A549 (cell line): ENCODE results near the gene FGF4. TPM values are rescaled to one million over a fixed set of nuclear protein-coding genes. Genes with fewer than 3 reads are reported as not detected.

Experiments used
- ATAC-seq, 2 experiments: fragments of 200-7000 bp in 1 of 2; fragments of >200 bp in 1 of 2; cut with Nextera tagmentation in 1 of 2; cut with Tn5 transposase in 1 of 2; 3 replicates each; pipeline versions ENCODE4 v1.8.0 to v1.9.1; 2018 to 2020; ENCODE audit warnings: mild to moderate bottlenecking in 1 of 2, moderate library complexity in 1 of 2
- CTCF ChIA-PET: fragments of 300-600 bp; sonication (Branson Sonifier 250); formaldehyde crosslinking; extraction: SDS; loops from one replicate; lab custom pipeline; 2021; ENCODE audit warnings: antibody characterized with exemption, inconsistent platforms; lab: Yijun Ruan, JAX
- POLR2A ChIA-PET: fragments of 350-600 bp; formaldehyde crosslinking; extraction: SDS; loops from one replicate; lab custom pipeline; 2021; ENCODE audit warnings: antibody characterized with exemption, inconsistent platforms; lab: Yijun Ruan, JAX
- DNase-seq, 2 experiments: peaks; one replicate each; pipeline versions ENCODE4 v3.0.0 to v3.0.0-alpha.2; 2011 to 2016; ENCODE audit warnings: low read depth in 1 of 2, low spot score in 1 of 2
- FAIRE-seq: peaks from 2 replicates; lab custom pipeline; 2011; peaks lifted over from hg19 to GRCh38; lab: Jason Lieb, UNC
- H3K27ac ChIP-seq, 2 experiments: fragments of >200 bp; sonication (Bioruptor Twin); formaldehyde crosslinking; 3 replicates each; pipeline ENCODE4 v1.5.1; 2016 to 2017
- H3K4me1 ChIP-seq: fragments of >200 bp; sonication (Bioruptor Twin); formaldehyde crosslinking; 3 replicates; pipeline ENCODE4 v1.6.1; 2016
- H3K4me2 ChIP-seq: fragments of >200 bp; sonication (Bioruptor Twin); formaldehyde crosslinking; 3 replicates; pipeline ENCODE4 v1.6.1; 2016
- H3K4me3 ChIP-seq: fragments of >200 bp; sonication (Bioruptor Twin); formaldehyde crosslinking; 3 replicates; pipeline ENCODE4 v1.5.1; 2016
- H3K9me3 ChIP-seq: fragments of >200 bp; sonication (Bioruptor Twin); formaldehyde crosslinking; 3 replicates; pipeline ENCODE4 v1.6.1; 2016
- CBX2 ChIP-seq: fragments of 200-600 bp; sonication (generic); IDR thresholded peaks from 2 replicates; pipeline ENCODE4 v1.6.1; 2016; ENCODE audit warnings: low read depth, mild to moderate bottlenecking, borderline replicate concordance
- CEBPB ChIP-seq, 2 experiments: fragments of >200 bp in 1 of 2; sonication (Bioruptor Twin) in 1 of 2; formaldehyde crosslinking in 1 of 2; IDR thresholded peaks; 2 replicates each; pipeline ENCODE4 v1.6.1; 2012 to 2016
- CHD4 ChIP-seq: fragments of 200-600 bp; sonication (generic); IDR thresholded peaks from 2 replicates; pipeline ENCODE4 v1.6.1; 2016; ENCODE audit warnings: antibody characterized with exemption, mild to moderate bottlenecking, borderline replicate concordance
- EHF ChIP-seq: fragments of 250-450 bp; sonication (Bioruptor Pico); IDR thresholded peaks from 2 replicates; pipeline ENCODE4 v1.5.0; 2020; ENCODE audit warnings: mild to moderate bottlenecking
- ELK1 ChIP-seq: fragments of 150-350 bp; IDR thresholded peaks from 2 replicates; pipeline ENCODE4 v1.6.1; 2014; ENCODE audit warnings: low read depth, mild to moderate bottlenecking, low read length
- ESRRA ChIP-seq: fragments of 150-350 bp; IDR thresholded peaks from 2 replicates; pipeline ENCODE4 v1.6.1; 2014; ENCODE audit warnings: mild to moderate bottlenecking, low read length, borderline replicate concordance
- HDAC2 ChIP-seq: fragments of 200-600 bp; sonication (generic); IDR thresholded peaks from 2 replicates; pipeline ENCODE4 v1.6.1; 2016
- JUN ChIP-seq, 2 experiments: fragments of >200 bp; sonication (Bioruptor Twin); formaldehyde crosslinking; IDR thresholded peaks; 2 replicates in 1 of 2; 3 replicates in 1 of 2; pipeline ENCODE4 v1.6.1; 2016 to 2017
- KDM5A ChIP-seq: fragments of 200-600 bp; sonication (generic); IDR thresholded peaks from 2 replicates; pipeline ENCODE4 v1.6.1; 2016; ENCODE audit warnings: antibody characterized with exemption, mild to moderate bottlenecking
- MAX ChIP-seq: IDR thresholded peaks from 2 replicates; pipeline ENCODE4 v1.6.1; 2012
- MYC ChIP-seq: IDR thresholded peaks from 2 replicates; pipeline ENCODE4 v1.6.1; 2012; ENCODE audit warnings: mild to moderate bottlenecking, inconsistent platforms, low read length, improper control_type of control experiment, borderline replicate concordance
- NFE2L2 ChIP-seq: fragments of 150-350 bp; conservative IDR thresholded peaks from 2 replicates; pipeline ENCODE4 v1.6.1; 2014; ENCODE audit warnings: low read length
- PHF8 ChIP-seq: fragments of 200-600 bp; sonication (generic); IDR thresholded peaks from 2 replicates; pipeline ENCODE4 v1.6.1; 2016; ENCODE audit warnings: low read depth, mild to moderate bottlenecking, antibody characterized with exemption, moderate library complexity, borderline replicate concordance
- REST ChIP-seq: fragments of 200-600 bp; sonication (generic); IDR thresholded peaks from 2 replicates; pipeline ENCODE4 v1.6.1; 2016; ENCODE audit warnings: antibody characterized with exemption, mild to moderate bottlenecking, moderate library complexity
- RFX5 ChIP-seq: fragments of 450-650 bp; IDR thresholded peaks from 2 replicates; pipeline ENCODE4 v1.7.1; 2014; ENCODE audit warnings: antibody characterized with exemption, mild to moderate bottlenecking, moderate library complexity
- SMC3 ChIP-seq: fragments of >200 bp; sonication (Bioruptor Twin); formaldehyde crosslinking; IDR thresholded peaks from 3 replicates; pipeline ENCODE4 v1.6.1; 2018; ENCODE audit warnings: inconsistent platforms
- ZSCAN20 ChIP-seq: fragments of 250-450 bp; sonication (Bioruptor Pico); IDR thresholded peaks from 2 replicates; pipeline ENCODE4 v1.8.0; 2022; ENCODE audit warnings: mild to moderate bottlenecking, moderate library complexity
- WGBS: methylation state at CpG from one replicate; pipeline ENCODE4 v1.1.6; 2017; ENCODE audit errors: missing lambda C conversion rate; 5-methylcytosine and 5-hydroxymethylcytosine counted together
- polyA plus RNA-seq, 4 experiments: library from polyadenylated mRNA; depleted of rRNA in 3 of 4; stranded (reverse); fragments of >200 nt; fragmentation: RNase III in 1 of 4; extraction: RNeasy Plus Mini Kit Qiagen cat#74134 plus additional on column Dnase treatment in 1 of 4; gene quantifications; 2 replicates in 3 of 4; 3 replicates in 1 of 4; pipeline ENCODE4 v1.2.3, GENCODE V29; 2011 to 2017

The FGF4 gene
- polyA plus RNA-seq, 2 of the 4 experiments (the other 2 are of a cell fraction) = not detected

- ChIA-PET POLR2A (no interaction called here), CTCF (interaction anchor here (0.8 to 1.3 kb wide), 5 partner anchors 19 to 68 kb away, joined by 3 to 5 read pairs (median 3); no protein-coding TSS in a partner anchor)
- peaks cover 20% of the 10 kb centered on the region; the same call in 2 of the 3 replicates for H3K4me1 ChIP-seq
- TF ChIP-seq HDAC2 (no peak), SMC3 (no peak), ZSCAN20 (no peak), MYC (no peak), CHD4 (no peak), JUN (IDR thresholded peaks at IDR 0.05) (no peak), ESRRA (no peak), ELK1 (no peak), RFX5 (no peak), CEBPB (IDR thresholded peaks at IDR 0.05) (no peak), CBX2 (no peak), REST (no peak), EHF (CRISPR knock-in tag) (no peak), MAX (no peak), KDM5A (no peak), PHF8 (no peak)
- WGBS = no CpG with 5 or more reads among the region's 5 CpGs
- ATAC-seq (no peak), DNase-seq (no peak), FAIRE-seq (no peak)
- no peak overlapping the region for H3K4me2 ChIP-seq
- H3K4me3 ChIP-seq = no peak overlapping the region
- H3K27ac ChIP-seq = no peak overlapping the region
- no peaks in the 10 kb centered on the region for H3K9me3 ChIP-seq
These were observed 45.3 kb upstream of the FGF4 start for GRCh38 chr11:69820441-69820840.

GRCh38 chr11:69819541-69820070, 44.5 kb upstream of the FGF4 start:
- 19% methylated on average over 9 of the region's 40 CpGs for WGBS
- H3K27ac ChIP-seq = no peak overlapping the region
- CTCF ChIA-PET = interaction anchor here (0.8 to 1.3 kb wide), 3 partner anchors 18 to 39 kb away, joined by 3 read pairs; no protein-coding TSS in a partner anchor
- TF ChIP-seq HDAC2 = 0 out of 2 replicates have a peak, but pooled peaks have one; percentile 67
- no peak for TF ChIP-seq NFE2L2
- H3K4me3 ChIP-seq = no peak overlapping the region
- no peak overlapping the region for H3K4me2 ChIP-seq
- peaks cover 12% of the 10 kb centered on the region; the same call in 2 of the 3 replicates for H3K4me1 ChIP-seq
- ATAC-seq = no peak
- DNase-seq = peak in 1 of 2 experiments; percentile 44
- POLR2A ChIA-PET = no interaction called here
- H3K9me3 ChIP-seq = no peaks in the 10 kb centered on the region
- FAIRE-seq = no peak
